Measurements from ENCODE around the gene NANOS2. TPM values are rescaled to one million over a fixed set of nuclear protein-coding genes. Genes with fewer than 3 reads are reported as not detected.

The NANOS2 gene
- polyA plus RNA-seq, 3 donors, result not detected

DNA sequence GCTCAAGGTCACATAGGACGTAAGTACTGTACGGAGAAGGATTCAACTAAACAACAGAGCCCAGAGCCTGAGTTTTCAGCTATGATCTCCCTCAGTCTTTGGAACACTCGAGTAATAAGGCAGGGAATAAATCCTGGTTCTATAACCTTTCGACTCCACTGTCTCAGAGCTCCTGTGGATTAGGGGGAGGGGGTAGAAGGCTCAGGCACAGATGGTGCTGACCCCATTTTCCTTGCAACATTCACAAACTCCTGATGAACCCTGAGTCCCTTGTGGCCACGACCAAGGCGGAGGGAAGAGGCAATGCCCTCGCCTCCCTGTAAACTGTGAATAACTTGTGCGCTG lies 37.7 kb upstream of the NANOS2 start:
- H3K9ac ChIP-seq (ENCODE audit: insufficient read depth, low read length, poor library complexity, severe bottlenecking), result no peak overlapping the region
- H3K4me2 ChIP-seq (replicated peaks; ENCODE audit: extremely low read depth, low read length, poor library complexity, severe bottlenecking), result no peak overlapping the region
- H3K9me3 Mint-ChIP-seq, result peaks cover 4 to 11% (median 5%) of the 10 kb centered on the region in 7 donors
- H2AFZ ChIP-seq (ENCODE audit: insufficient read depth, low read depth, low read length, poor library complexity, severe bottlenecking), result no peak overlapping the region
- intact Hi-C loops (cut with micrococcal nuclease), result no loop called here
- no peak overlapping the region for H3K27ac Mint-ChIP-seq
- H3K27me3 Mint-ChIP-seq (ENCODE audit: low read depth in 3 of 3), result peaks cover 14 to 20% (median 18%) of the 10 kb centered on the region in 3 donors
- no peaks in the 10 kb centered on the region for H3K79me2 ChIP-seq (ENCODE audit: insufficient read depth, low read length)
- 38% methylated on average over 5 of the region's 8 CpGs for WGBS (ENCODE audit: insufficient coverage)
- TF ChIP-seq, protein P1, sequence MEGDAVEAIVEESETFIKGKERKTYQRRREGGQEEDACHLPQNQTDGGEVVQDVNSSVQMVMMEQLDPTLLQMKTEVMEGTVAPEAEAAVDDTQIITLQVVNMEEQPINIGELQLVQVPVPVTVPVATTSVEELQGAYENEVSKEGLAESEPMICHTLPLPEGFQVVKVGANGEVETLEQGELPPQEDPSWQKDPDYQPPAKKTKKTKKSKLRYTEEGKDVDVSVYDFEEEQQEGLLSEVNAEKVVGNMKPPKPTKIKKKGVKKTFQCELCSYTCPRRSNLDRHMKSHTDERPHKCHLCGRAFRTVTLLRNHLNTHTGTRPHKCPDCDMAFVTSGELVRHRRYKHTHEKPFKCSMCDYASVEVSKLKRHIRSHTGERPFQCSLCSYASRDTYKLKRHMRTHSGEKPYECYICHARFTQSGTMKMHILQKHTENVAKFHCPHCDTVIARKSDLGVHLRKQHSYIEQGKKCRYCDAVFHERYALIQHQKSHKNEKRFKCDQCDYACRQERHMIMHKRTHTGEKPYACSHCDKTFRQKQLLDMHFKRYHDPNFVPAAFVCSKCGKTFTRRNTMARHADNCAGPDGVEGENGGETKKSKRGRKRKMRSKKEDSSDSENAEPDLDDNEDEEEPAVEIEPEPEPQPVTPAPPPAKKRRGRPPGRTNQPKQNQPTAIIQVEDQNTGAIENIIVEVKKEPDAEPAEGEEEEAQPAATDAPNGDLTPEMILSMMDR (IDR thresholded peaks at IDR 0.05), result no peak
- peaks cover 0 to 2% of the 10 kb centered on the region in 2 donors for H3K27me3 ChIP-seq (ENCODE audit: control insufficient read depth in 2 of 2, insufficient read depth in 2 of 2, low read length in 2 of 2)
- peaks cover 5% of the 10 kb centered on the region for H3K4me1 Mint-ChIP-seq
- H3K9me3 ChIP-seq (replicated peaks in 1 of 2; ENCODE audit: control insufficient read depth in 1 of 2, insufficient read depth in 1 of 2, low read length in 2 of 2), result peaks cover 6 to 7% of the 10 kb centered on the region in 2 donors
- H4K20me1 ChIP-seq (ENCODE audit: insufficient read depth, low read length), result no peaks in the 10 kb centered on the region
- no peak overlapping the region for H3K4me3 Mint-ChIP-seq
- peaks cover 8 to 10% of the 10 kb centered on the region in 2 donors for H3K4me1 ChIP-seq (ENCODE audit: control insufficient read depth in 1 of 2, insufficient read depth in 2 of 2, low read length in 2 of 2)
- no peaks in the 10 kb centered on the region for H3K36me3 ChIP-seq (replicated peaks in 1 of 2; ENCODE audit: control insufficient read depth in 1 of 2, insufficient read depth in 2 of 2, low read length in 2 of 2)
- no peak overlapping the region for H3K4me3 ChIP-seq (replicated peaks in 1 of 3; ENCODE audit: low read depth in 2 of 3, low read length in 3 of 3)
- DNase-seq, result no peak
- H3K36me3 Mint-ChIP-seq, result no peaks in the 10 kb centered on the region
- no peak overlapping the region for H3K27ac ChIP-seq (ENCODE audit: low read depth in 1 of 2, low read length in 2 of 2)

DNA sequence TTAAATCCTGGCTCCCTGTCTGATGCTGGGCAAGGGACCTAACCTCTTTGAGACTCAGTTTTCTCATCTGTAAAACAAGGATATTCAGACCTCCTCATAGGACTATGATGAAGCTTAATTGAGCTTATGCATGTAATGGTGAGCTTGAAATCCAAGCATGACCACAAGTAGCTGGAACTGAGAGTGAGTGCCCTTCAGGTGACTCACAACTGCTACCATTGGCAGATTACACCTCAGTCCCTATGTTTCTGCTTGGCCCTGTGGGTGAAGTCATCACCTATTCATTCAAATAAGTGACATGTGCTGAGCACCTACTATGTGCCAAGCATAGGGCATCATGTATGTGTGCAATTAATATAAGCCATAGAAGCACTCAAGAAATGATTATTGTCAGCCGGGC lies 33.3 kb upstream of the NANOS2 start:
- H3K27ac ChIP-seq (ENCODE audit: low read depth in 1 of 2, low read length in 2 of 2), result no peak overlapping the region
- peaks cover under 1 to 2% of the 10 kb centered on the region in 2 donors for H3K9me3 ChIP-seq (replicated peaks in 1 of 2; ENCODE audit: control insufficient read depth in 1 of 2, insufficient read depth in 1 of 2, low read length in 2 of 2)
- no peak overlapping the region for H2AFZ ChIP-seq (ENCODE audit: insufficient read depth, low read depth, low read length, poor library complexity, severe bottlenecking)
- Mint-ChIP-seq H3K9me3 (peaks cover 0 to 7% (median 4%) of the 10 kb centered on the region in 7 donors), H3K27me3 (ENCODE audit: low read depth in 3 of 3) (peaks cover 12 to 21% (median 20%) of the 10 kb centered on the region in 3 donors), H3K4me3 (no peak overlapping the region), H3K36me3 (no peaks in the 10 kb centered on the region), H3K27ac (no peak overlapping the region), H3K4me1 (peaks cover under 1% of the 10 kb centered on the region)
- no peaks in the 10 kb centered on the region for H3K36me3 ChIP-seq (replicated peaks in 1 of 2; ENCODE audit: control insufficient read depth in 1 of 2, insufficient read depth in 2 of 2, low read length in 2 of 2)
- H3K4me3 ChIP-seq (replicated peaks in 1 of 3; ENCODE audit: low read depth in 2 of 3, low read length in 3 of 3), result no peak overlapping the region
- peaks cover 4 to 6% of the 10 kb centered on the region in 2 donors for H3K4me1 ChIP-seq (ENCODE audit: control insufficient read depth in 1 of 2, insufficient read depth in 2 of 2, low read length in 2 of 2)
- no peaks in the 10 kb centered on the region for H3K79me2 ChIP-seq (ENCODE audit: insufficient read depth, low read length)
- H4K20me1 ChIP-seq (ENCODE audit: insufficient read depth, low read length), result no peaks in the 10 kb centered on the region
- no peak overlapping the region for H3K4me2 ChIP-seq (replicated peaks; ENCODE audit: extremely low read depth, low read length, poor library complexity, severe bottlenecking)
- no peak overlapping the region for H3K9ac ChIP-seq (ENCODE audit: insufficient read depth, low read length, poor library complexity, severe bottlenecking)
- H3K27me3 ChIP-seq (ENCODE audit: control insufficient read depth in 2 of 2, insufficient read depth in 2 of 2, low read length in 2 of 2), result peaks cover 0 to 5% of the 10 kb centered on the region in 2 donors
- intact Hi-C loops (cut with micrococcal nuclease), result no loop called here
- DNase-seq, result no peak
- WGBS (ENCODE audit: insufficient coverage), result 100% methylated on average over 1 of the region's 1 CpG
- TF ChIP-seq, protein P1 (IDR thresholded peaks at IDR 0.05), result no peak
